Activated CD4-positive, CD25-positive, alpha-beta regulatory T cell treated with anti-CD3 and anti-CD28 coated beads, Interleukin-2, amount 50 U/mL, for 24 hours (primary cell): Measurements from ENCODE around the gene CSH1.

Source experiments
- ATAC-seq, 2 donors: fragments of 150-1000 bp; cut with Tn5 transposase; one replicate each; pipeline ENCODE4 v1.10.0; 2021; ENCODE audit warnings: mild to moderate bottlenecking in 1 of 2, moderate library complexity in 1 of 2

The CSH1 gene

GRCh38 chr17:63855185-63855584, 41.2 kb downstream of the CSH1 start:
- ATAC-seq: no peak

- ATAC-seq: no peak
Observed at GRCh38 chr17:63854709-63855108, 41.7 kb downstream of the CSH1 start.

GRCh38 chr17:63853260-63853659, 43.1 kb downstream of the CSH1 start:
- ATAC-seq: no peak

GRCh38 chr17:63850401-63850800, 46.0 kb downstream of the CSH1 start:
- no peak for ATAC-seq

- ATAC-seq: peak; percentile 95
Observed at GRCh38 chr17:63848834-63849689, 47.3 kb downstream of the CSH1 start.

- ATAC-seq: no peak
Observed at GRCh38 chr17:63847525-63848249, 48.7 kb downstream of the CSH1 start.

- no peak for ATAC-seq
Observed at GRCh38 chr17:63845509-63845908, 50.9 kb downstream of the CSH1 start.
